ENCODE data around the gene CPSF7.
"Not testable (repeated sequence)": the region's sequence is repeated elsewhere in the genome, so short reads cannot be mapped to it uniquely, and the experiment has no call there.

Gene CPSF7

DNA sequence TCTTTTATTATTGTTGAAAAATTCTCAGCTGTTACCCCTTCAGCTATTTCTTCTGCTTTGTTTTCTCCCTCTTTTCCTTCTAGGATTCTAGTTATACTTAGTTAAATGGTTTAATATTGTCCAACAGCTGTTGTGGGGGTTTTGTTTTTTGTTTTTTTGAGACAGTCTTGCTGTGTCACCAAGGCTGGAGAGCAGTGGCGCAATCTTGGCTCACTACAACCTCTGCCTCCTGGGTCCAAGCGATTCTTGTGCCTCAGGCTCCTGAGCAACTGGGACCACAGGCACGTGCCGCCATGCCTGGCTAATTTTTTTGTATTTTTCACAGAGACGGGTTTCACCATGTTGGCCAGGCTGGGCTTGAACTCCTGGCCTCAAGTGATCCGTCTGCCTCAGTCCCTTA lies 12.8 kb upstream of the CPSF7 start:
- DNase-seq (ENCODE audit: low spot score): no peak

DNA sequence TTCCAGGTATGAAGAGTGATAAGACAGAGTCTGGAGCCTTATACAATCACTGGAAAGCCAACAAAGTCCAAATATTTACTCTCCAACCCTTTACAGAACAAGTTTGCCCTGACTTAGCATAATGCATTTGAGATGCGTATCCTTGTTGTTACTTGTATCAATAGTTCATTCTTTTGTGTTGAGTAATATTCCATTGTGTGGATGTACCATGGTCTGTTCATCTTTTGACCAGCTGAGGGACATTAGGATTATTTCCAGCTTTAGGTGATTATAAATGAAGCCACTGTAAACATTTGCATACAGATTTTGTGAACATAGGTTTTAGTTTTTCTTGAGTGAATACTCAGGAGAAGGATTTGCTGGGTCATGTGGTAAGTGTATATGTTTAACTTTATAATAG lies 9.8 kb upstream of the CPSF7 start:
- no peak for DNase-seq (ENCODE audit: low spot score)

DNA sequence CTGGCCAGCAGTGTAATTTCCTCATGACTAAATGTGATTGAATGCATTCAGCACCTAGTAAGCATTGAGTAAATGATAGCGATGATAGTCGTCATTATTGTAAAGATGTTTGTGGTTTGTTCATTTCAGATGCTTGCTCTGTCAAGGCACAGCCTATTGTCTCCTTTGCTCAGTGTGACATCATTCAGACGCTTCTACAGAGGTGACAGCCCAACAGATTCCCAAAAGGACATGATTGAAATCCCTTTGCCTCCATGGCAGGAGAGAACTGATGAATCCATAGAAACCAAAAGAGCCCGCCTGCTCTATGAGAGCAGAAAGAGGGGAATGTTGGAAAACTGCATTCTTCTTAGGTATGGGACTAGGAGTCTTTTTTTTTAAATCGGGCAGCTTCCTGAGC lies 7.7 kb upstream of the CPSF7 start:
- DNase-seq (ENCODE audit: low spot score): no peak

DNA sequence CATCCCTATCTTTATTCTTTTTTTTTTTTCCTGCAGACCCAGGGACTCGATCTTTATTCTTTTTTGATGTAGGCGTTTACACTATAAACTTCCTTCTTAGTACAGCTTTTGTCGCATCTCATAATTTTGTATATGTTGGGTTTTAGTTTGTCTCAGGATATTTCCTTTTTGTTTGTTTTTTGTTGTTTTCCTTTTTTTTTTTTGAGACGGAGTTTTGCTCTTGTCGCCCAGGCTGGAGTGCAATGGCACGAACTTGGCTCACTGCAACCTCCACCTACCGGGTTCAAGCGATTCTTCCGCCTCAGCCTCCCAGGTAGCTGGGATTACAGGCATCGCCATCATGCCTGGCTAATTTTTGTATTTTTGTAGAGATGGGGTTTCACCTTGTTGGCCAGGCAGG lies 1.1 kb upstream of the CPSF7 start:
- DNase-seq (ENCODE audit: low spot score): not testable (repeated sequence)

DNA sequence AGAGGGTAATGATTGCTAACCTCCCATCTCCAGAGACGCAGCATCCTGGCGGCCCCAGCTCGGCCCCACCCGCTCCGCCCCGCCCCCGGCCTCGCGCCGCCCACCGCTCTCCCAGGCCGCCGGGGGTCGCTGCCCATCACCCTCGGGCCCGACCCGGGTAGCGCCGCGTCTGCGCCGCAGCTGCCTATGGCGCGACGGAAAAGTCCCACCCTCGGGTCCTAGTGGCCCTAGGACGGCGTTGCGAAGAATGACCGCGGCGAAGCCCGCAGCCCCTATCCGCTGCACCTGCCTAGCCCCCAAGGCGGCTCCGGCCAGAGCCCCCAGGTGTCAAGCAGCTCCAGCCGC lies 457 bp downstream of the CPSF7 start:
- DNase-seq (ENCODE audit: low spot score): peak; percentile 78

DNA sequence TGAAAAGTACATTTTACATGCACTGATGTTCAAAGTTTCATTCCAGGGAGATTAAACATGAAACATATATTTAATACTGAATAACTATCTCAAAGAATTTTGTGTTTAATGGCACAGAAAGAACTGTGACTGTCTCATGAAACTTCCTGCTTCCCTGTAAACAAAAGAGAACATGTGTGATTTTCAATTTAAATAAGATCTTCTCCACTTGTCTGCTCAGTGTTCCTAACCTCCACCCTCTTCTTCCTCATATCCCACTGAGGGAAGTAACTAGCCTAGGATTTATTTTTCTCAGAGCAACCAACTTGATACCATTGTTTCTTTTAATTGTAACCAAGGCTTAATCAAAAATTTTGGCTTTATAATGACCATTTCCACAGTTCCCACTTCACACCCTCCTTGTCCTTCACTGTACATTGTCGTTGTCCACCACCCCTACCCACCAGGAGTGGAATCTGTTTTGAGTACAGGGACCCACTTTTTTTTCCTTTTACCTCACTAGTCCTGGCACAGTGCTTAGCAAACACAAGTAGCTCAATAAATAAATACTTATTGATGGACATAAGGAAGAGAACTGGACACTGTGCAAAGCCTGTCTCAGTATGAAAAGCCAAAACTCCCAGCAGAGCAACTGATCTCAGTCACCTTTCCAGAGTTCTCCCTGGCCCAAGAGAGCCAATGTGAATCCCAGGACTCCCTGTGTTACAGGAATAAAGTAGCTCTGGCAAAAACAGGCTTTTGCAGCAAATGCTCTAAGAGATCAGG lies 4.2 kb downstream of the CPSF7 start:
- DNase-seq (ENCODE audit: low spot score): no peak

DNA sequence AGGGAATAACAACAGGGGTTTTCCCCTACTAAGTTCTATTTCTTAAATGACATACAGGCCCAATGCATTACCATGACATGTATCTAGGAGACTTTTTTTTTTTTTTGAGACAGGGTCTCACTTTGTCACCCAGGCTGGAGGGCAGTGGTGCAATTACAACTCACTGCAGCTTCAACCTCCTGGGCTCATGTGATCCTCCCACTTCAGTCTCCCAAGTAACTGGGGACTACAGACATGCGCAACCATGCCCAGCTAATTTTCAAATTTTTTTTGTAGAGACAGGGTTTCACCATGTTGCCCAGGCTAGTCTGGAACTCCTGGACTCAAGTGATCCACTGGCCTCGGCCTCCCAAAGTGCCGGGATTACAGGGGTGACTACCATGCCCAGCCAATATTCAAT lies 7.5 kb downstream of the CPSF7 start:
- DNase-seq (ENCODE audit: low spot score): no peak

DNA sequence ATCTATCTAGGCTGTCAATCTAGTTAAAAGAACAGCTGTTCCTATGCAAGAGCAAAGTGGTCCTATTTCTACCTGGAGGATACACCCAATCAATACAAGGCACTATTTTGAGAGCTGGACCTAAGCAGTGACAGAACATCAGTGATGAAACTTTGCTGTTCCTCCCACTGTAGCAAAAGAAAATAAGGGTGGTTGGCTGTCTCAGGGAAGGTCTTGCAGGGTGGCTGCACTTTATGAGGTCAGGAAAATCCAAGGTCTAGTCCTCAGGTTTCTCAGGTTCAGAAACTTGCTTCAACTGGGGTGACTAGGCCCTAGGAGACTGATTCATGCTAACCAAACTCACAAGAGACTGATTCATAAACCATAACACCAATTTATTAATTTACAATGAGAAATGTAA lies 11.6 kb downstream of the CPSF7 start:
- DNase-seq (ENCODE audit: low spot score): no peak

DNA sequence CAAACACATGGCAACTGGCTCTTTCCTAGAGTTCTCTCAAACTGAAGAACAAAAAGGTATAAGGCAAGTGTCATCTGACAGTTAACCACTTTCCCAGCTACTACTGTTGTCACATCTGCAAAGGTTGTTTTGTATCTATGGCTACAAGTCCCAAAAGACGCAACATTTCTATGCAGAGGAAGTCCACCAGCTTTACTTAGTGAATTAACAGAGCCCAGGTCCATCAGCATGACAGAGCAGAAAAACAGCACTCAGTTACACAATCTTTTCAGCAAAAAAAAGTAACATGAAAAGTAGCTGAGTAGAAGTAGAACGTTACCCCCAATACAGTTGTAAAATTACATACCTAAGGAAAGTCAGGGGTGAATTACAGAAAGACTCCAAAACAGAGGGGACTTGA lies 12.1 kb downstream of the CPSF7 start:
- no peak for DNase-seq (ENCODE audit: low spot score)

DNA sequence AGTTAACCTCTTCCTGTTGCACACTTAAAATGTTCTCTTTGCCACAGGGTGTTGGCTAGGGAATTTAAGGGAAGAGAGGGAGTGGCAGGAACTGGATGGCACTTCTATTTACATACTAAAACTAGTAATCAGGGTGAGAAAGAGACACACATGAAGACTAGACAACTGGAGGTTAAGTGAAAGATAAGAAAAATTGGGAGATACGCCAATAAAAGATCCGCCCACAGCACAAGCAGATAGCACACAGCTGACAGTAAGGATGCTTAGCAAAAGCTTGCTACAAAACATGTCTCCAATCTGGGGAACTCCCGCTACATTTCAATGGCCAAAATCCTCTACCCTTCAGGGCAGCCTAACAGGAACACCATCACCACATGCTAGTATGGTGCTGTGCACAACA lies 12.8 kb downstream of the CPSF7 start:
- DNase-seq (ENCODE audit: low spot score): no peak

DNA sequence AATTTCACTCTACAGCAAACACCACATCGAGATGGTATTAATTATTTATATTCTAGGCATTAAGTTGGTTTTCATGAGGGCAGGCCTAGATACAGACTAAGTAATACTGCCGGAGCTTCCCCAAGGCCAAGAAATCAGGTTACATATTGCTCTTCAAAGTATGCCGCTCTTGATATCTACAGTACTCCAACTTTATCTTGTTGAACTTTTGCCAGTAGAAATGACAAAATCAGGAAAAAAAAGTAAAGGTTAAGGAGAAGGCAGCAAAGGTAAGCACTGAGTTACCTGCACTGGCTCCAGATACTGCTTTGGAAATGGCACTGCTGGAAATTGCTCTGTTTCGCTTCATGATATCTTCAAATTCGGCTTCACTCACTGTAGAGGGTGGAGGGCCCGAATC lies 14.4 kb downstream of the CPSF7 start:
- no peak for DNase-seq (ENCODE audit: low spot score)

DNA sequence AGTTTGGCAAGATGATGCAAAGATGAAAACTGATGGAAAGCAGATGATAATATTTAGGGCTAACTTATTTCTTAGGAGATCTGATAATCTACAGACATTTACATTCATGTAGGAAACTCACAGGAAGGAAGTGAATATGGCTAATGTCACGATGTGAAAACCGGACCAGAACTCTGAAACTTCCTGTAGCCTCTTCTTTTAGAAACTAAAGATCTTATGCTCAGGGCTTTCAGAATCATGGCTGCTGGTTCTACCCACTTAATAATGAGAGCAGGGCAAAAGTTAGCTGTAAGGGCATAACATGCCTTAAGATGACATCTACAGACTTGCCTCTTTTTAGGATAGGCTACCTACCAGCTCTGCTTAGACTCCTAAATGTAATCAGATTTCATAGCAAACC lies 15.2 kb downstream of the CPSF7 start:
- no peak for DNase-seq (ENCODE audit: low spot score)

DNA sequence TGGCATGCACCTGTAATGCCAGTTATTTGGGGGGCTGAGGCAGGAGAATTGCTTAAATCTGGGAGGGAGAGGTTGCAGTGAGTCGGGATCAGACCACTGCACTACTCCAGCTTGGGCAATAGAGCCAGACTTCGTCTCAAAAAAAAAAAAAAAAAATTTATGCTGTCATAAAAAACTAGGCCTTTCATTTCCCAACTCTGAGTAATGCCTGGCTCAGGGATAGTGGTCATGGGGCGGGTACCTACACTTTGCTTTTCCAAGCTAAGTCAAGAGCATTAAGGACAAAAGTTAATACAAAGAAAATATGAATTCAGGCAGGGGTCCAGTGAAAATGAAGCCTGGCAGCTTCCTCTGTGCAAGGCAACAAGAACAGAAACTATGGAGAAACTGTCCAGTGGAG lies 16.3 kb downstream of the CPSF7 start:
- no peak for DNase-seq (ENCODE audit: low spot score)

DNA sequence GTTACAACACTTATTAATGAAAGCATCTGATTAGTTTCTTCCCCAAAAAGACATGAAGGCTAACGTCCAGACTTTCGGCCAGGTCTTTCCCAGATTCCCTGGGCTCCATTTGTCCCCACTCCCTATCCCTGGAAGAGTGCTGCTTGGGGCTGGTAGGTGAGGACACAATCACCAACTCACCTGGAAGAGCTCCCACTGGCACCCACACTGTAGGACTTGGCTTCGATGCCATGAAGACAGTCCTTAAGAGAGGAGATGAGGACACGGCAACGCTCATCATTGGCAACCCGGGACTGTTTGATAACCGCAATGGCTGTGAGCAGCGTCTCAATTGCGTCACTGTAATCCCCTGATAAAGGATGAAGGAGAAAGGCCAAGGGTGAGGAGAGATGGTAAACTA lies 18.2 kb downstream of the CPSF7 start:
- no peak for DNase-seq (ENCODE audit: low spot score)

DNA sequence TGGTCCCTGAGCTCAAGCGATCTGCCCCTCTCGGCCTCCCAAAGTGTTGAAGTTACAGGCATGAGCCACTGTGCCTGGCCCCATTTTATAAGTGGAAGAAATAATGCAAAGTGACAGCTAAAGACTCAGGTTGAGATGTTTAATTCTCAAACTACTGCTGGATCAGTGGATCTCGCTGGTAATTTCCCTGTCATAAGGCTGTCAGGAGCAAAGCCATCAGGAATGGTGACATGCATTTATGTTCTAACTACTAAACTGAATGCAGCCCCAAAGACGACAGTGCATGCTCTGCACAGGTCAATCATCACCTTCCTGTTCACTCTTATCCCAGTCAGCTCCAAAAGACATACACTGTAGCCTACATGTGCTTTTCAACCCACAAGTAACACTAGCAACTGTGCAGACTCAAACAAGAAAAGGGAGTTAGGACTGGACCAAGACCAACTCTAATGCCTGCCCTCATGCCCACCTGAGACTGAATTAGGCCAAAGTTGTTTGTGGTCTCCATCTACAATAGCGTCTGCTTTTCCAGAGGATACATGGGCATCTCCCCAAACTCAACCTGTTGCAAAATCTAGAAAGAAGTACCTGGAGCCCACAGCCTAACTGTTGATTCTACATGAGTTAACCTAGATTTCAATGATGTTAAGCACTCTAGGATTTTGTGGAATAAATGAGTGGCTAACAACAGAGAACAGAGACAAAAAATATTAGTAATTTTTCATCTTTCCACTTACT lies 22.6 kb downstream of the CPSF7 start:
- DNase-seq (ENCODE audit: low spot score): no peak

DNA sequence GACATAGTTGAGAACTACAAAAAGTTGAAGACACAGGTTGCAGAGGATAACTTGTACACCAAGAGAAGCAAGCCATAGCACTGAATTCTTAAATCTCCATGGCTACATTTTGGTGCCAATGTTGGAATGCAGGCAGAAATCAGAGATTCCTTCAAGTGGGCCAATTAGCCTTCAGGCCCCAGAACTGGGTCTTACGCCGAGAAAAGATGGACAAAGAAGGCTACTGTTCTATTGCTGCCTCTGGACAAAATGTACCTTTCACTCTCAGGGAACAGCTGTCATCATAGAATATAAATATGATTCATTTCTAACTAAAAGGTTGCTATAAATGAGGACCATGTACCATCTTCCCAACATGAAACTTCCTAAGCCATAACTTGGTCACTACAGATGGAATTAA lies 23.7 kb downstream of the CPSF7 start:
- DNase-seq (ENCODE audit: low spot score): no peak

DNA sequence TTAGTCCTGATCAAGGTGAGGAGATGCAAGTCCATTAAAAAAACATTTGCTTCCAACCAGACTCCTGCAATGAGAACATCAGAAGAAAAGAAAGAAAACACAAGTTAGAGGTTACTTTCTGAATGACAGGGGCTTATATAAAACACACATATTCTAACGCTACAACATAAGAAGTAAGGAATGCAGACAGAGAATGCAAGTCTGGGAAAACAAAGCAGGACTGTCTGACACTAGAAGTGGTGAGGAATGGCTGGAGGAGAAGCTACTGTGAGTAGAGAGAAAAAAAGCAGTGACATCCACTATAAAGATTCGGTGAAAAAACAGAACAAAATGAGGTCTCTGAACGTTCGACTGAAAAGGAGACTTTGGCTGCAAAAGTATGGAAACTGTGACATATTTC lies 25.1 kb downstream of the CPSF7 start:
- no peak for DNase-seq (ENCODE audit: low spot score)

DNA sequence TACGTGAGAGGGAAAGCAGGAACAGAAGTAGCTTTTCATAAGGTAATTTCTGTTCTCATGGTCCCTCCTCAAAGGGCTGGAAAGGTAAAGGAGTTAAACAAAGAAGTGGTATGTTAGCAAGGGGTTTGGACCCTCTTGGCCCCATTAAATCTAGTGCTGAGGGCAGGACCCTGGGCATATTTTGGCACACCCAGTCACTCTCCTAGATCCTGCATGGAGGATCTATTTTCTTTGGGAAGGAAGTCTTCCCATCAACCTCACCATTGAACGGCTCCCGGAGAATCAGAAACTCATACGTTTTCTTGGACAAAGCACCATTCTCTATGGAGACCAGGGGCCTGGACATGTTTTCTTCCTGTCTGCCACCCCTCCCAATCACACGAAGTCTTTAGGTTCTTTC lies 25.7 kb downstream of the CPSF7 start:
- no peak for DNase-seq (ENCODE audit: low spot score)

DNA sequence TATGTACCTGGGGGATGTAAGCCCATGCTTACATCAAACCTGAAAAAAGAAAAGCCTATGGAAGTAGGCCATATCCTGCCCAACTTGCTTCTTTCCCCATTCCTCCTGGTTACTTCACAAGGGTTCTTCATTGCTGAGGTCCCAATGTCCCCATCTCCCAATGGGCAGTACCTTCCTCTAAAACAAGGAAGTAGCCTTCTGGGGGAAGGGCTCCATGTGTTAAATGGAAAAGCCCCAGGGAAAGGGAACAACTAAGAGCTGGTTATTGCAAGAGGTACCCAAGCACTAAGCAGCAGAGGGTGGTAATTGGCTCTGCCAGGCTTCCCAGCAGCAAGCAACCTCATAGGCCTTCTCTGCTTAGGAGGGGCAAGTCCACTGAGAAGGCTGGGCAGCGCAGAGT lies 26.1 kb downstream of the CPSF7 start:
- no peak for DNase-seq (ENCODE audit: low spot score)

DNA sequence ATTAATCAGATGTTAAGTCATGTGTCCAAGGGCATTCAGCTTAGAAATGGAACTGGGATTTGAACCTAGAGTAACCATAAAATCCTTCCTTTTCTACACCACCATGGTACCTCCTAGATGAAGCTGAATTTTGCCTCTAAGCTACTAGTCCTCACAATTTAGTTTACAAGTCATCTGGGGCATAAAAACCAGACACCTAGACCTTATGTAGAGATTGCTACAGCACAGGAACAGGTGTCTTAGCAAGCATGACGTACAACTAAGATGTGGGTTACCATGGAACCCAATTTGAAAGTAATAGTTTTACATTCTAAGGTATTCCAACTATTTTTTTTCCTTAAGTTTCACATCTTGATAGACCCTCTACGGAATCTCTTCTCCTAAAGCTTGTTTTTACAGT lies 28.2 kb downstream of the CPSF7 start:
- no peak for DNase-seq (ENCODE audit: low spot score)

DNA sequence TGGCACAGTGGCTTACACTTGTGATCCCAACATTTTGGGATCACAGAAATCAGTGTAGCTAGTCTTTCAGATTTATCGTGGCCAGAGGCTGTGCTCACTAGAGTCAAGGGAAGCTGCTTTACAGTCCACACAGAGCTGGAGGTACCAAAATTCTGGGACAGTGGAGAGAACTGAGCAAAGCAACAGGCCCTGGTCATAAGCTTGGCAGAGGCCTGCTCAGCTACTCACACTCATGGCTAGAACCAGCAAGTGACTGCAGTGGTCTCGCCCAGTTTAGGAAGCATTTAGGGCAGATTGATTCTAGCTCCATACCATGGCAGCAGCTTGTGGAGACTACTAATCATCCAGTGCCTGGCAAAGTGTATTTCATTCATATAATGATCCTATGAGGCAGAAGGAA lies 28.6 kb downstream of the CPSF7 start:
- no peak for DNase-seq (ENCODE audit: low spot score)

DNA sequence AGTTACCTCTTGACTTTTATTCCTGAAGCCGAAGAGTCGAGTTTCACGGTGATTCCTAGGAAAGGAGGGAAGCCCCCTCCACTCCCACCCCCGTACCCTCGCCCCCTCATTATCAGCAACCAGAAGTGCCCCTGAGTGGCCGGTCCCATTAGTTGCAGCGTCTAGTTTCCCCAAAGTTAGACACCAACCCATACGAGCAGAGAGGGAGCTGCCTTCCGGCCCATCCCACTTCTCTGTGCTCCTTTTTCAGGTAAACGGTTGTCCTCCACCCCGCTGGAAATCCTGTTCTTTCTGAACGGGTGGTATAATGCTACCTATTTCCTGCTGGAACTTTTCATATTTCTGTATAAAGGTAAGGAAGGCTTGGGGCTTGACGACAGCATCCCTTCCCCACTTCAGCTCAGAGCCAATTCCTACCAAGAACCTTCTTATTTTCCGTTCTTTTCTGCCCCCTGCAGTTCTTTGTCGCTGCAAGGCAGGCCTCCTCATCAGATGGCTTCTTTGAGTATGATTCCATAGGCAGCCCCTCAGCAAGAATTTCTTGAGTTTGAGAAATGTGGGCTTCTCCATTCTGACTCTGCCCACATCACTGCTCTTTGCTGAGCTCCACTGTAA lies 36.7 kb downstream of the CPSF7 start:
- peak; percentile 25 for DNase-seq (ENCODE audit: low spot score)

DNA sequence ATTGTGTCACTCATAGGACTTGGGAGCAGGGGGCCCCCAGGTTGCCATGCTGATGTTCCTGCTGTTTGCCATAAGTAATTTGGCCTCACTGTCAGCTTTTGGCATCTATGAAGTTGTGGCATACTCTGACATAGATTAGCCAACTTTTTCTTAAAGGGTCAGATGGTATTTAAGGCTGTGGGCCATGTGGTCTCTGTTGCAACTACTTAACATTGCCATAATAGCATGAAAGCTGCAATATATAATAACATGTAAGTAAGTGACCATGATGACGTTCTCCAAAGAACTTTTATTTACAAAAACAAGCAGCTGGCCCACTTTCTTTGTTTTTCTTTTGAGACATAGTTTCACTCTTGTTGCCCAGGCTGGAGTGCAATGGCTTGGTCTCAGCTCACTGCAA lies 39.6 kb downstream of the CPSF7 start:
- DNase-seq (ENCODE audit: low spot score): no peak
